B cell (primary cell): ENCODE results near the gene FTH1. TPM values are rescaled to one million over a fixed set of nuclear protein-coding genes. Genes with fewer than 3 reads are reported as not detected.
"Not testable (repeated sequence)": the region's sequence is repeated elsewhere in the genome, so short reads cannot be mapped to it uniquely, and the experiment has no call there.

Experiments used
- ATAC-seq: fragments of 200-7000 bp; cut with Tn5 transposase; one replicate; pipeline ENCODE4 v1.10.0; 2021; ENCODE audit warnings: low read depth, mild to moderate bottlenecking, moderate number of reproducible peaks, moderate library complexity
- CTCF ChIA-PET: fragments of 350-600 bp; sonication (Branson Sonifier 250); formaldehyde crosslinking; loops from one replicate; lab custom pipeline; 2021; ENCODE audit warnings: antibody characterized with exemption, inconsistent platforms; lab: Charles Lee
- POLR2A ChIA-PET: fragments of 350-600 bp; sonication (Branson Sonifier 250); formaldehyde crosslinking; loops from one replicate; lab custom pipeline; 2021; ENCODE audit warnings: antibody characterized with exemption; lab: Charles Lee
- DNase-seq: peaks from one replicate; pipeline ENCODE4 v3.0.0; 2013
- H2AFZ ChIP-seq: 2 replicates; pipeline ENCODE4 v1.6.1; 2012; ENCODE audit warnings: mild to moderate bottlenecking, low read depth, low read length; ENCODE audit not compliant: insufficient read depth, poor library complexity, severe bottlenecking
- H3K27ac ChIP-seq, 2 donors: 1 replicate in 1 of 2; 2 replicates in 1 of 2; pipeline ENCODE4 v1.5.1; 2012 to 2013; ENCODE audit warnings: low read length in 2 of 2, mild to moderate bottlenecking in 2 of 2, moderate library complexity in 1 of 2
- H3K27me3 ChIP-seq, 4 experiments: fragments of 200-600 bp in 1 of 4; sonication (generic) in 1 of 4; replicated peaks in 1 of 4; 1 replicate in 2 of 4; 2 replicates in 2 of 4; pipeline versions ENCODE4 v1.6.1 to v1.7.0; 2013 to 2016; ENCODE audit warnings: low read length in 3 of 4, mild to moderate bottlenecking in 2 of 4, mixed read lengths in 1 of 4, moderate library complexity in 1 of 4; ENCODE audit not compliant: insufficient read depth in 4 of 4, control insufficient read depth in 3 of 4; ENCODE audit errors: control extremely low read depth in 1 of 4
- H3K36me3 ChIP-seq, 2 experiments: replicated peaks in 1 of 2; 1 replicate in 1 of 2; 2 replicates in 1 of 2; pipeline versions ENCODE4 v1.6.1 to v1.7.1; 2013; ENCODE audit warnings: low read length in 1 of 2; ENCODE audit not compliant: insufficient read depth in 2 of 2, control insufficient read depth in 1 of 2; ENCODE audit errors: control extremely low read depth in 1 of 2, extremely low read depth in 1 of 2
- H3K4me1 ChIP-seq, 2 donors: fragments of 200-600 bp in 1 of 2; sonication (generic) in 1 of 2; 1 replicate in 1 of 2; 2 replicates in 1 of 2; pipeline versions ENCODE4 v1.5.1 to v1.6.1; 2013 to 2017; ENCODE audit warnings: low read length in 2 of 2; ENCODE audit not compliant: control insufficient read depth in 2 of 2, insufficient read depth in 2 of 2
- H3K4me2 ChIP-seq: replicated peaks from 2 replicates; pipeline ENCODE3; 2012; ENCODE audit warnings: mild to moderate bottlenecking, low read depth, low read length; ENCODE audit not compliant: poor library complexity, severe bottlenecking
- H3K4me3 ChIP-seq, 5 experiments: fragments of 200-600 bp in 1 of 5; sonication (generic) in 1 of 5; 1 replicate in 3 of 5; 2 replicates in 2 of 5; pipeline versions ENCODE4 v1.5.1 to v1.7.0; 2011 to 2016; ENCODE audit warnings: low read length in 4 of 5, mild to moderate bottlenecking in 4 of 5, low read depth in 2 of 5, control low read depth in 1 of 5, moderate library complexity in 1 of 5; ENCODE audit not compliant: insufficient read depth in 1 of 5; ENCODE audit errors: control extremely low read depth in 1 of 5, extremely low read depth in 1 of 5
- H3K79me2 ChIP-seq: fragments of 200-600 bp; sonication (generic); one replicate; pipeline ENCODE4 v1.6.0; 2016; ENCODE audit warnings: low read length; ENCODE audit not compliant: control insufficient read depth, insufficient read depth
- H3K9ac ChIP-seq: fragments of 200-600 bp; sonication (generic); 2 replicates; pipeline ENCODE4 v1.6.1; 2017; ENCODE audit warnings: mild to moderate bottlenecking, low read length, moderate library complexity
- H3K9me3 ChIP-seq, 3 donors: one replicate each; pipeline versions ENCODE4 v1.6.1 to v1.7.1; 2013; ENCODE audit warnings: low read length in 2 of 3; ENCODE audit not compliant: control insufficient read depth in 2 of 3, insufficient read depth in 1 of 3; ENCODE audit errors: control extremely low read depth in 1 of 3
- H4K20me1 ChIP-seq: 2 replicates; pipeline ENCODE4 v1.6.0; 2012; ENCODE audit warnings: mild to moderate bottlenecking, low read length; ENCODE audit not compliant: insufficient read depth, control insufficient read depth, poor library complexity, severe bottlenecking
- H3K27ac Mint-ChIP-seq: one replicate; pipeline ENCODE4 v1.8.0; 2021; ENCODE audit warnings: mixed read lengths
- H3K27me3 Mint-ChIP-seq: one replicate; pipeline ENCODE4 v1.8.0; 2021; ENCODE audit warnings: mixed read lengths
- H3K4me1 Mint-ChIP-seq: one replicate; pipeline ENCODE4 v1.8.0; 2021; ENCODE audit warnings: mixed read lengths
- H3K4me3 Mint-ChIP-seq: one replicate; pipeline ENCODE4 v1.8.0; 2021; ENCODE audit warnings: mixed read lengths
- H3K9me3 Mint-ChIP-seq: one replicate; pipeline ENCODE4 v1.8.0; 2022; ENCODE audit warnings: mixed read lengths; ENCODE audit not compliant: insufficient read depth
- EZH2 ChIP-seq: IDR thresholded peaks from 2 replicates; pipeline ENCODE4 v1.6.1; 2012; ENCODE audit warnings: borderline replicate concordance, low read depth, mild to moderate bottlenecking, moderate library complexity, low read length; ENCODE audit not compliant: insufficient read depth, poor library complexity, severe bottlenecking
- WGBS: methylation state at CpG from one replicate; pipeline ENCODE4 v1.1.5; 2013; ENCODE audit warnings: missing lambda C conversion rate; ENCODE audit not compliant: insufficient coverage; 5-methylcytosine and 5-hydroxymethylcytosine counted together
- intact Hi-C: fragments of 100-400 bp; cut with micrococcal nuclease; formaldehyde crosslinking; loops from one replicate; pipeline ENCODE4 v1.10.0; 2022
- polyA plus RNA-seq: library from polyadenylated mRNA; depleted of rRNA; stranded (reverse); fragments of >200 nt; gene quantifications from 2 replicates; pipeline ENCODE4 v1.2.3, GENCODE V29; 2012
- total RNA-seq, 2 donors: library from RNA; stranded (reverse); fragments of 120-200 nt in 1 of 2; gene quantifications; 1 replicate in 1 of 2; 2 replicates in 1 of 2; pipeline versions ENCODE4 v1.2.3 to v1.2.4, GENCODE V29; 2013 to 2022
- TF ChIP-seq, protein P1 (sequence below): fragments of 200-600 bp; IDR thresholded peaks from one replicate; pipeline ENCODE4 v1.8.0; 2022; ENCODE audit warnings: antibody characterized with exemption, mild to moderate bottlenecking

Gene FTH1
- total and polyA plus RNA-seq, 2 donors (not counting 1 experiment from before 2014, with no cell fraction given) = 1,136 to 1,314 TPM

DNA sequence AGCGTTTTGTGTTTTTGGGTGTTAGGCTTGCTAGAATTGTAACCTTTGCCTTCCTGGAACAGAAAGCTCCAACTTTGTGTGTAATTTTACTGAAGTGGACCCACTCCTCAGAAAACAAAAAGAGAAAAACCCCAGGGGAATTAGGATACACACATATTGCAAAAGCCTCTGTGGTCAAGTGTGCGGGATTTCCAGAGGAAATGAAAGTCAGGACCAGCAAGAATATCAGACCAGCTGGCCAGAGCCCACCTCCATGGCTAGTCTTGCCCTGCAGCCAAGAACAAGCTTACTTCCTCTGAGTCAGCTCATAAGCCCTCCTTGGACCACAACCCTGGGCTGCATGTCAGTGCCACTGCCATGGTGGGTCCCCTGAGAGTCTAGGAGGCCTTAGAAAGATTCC, 37.0 kb upstream of the FTH1 start:
- H3K79me2 ChIP-seq = no peaks in the 10 kb centered on the region
- no peaks in the 10 kb centered on the region for H3K27me3 ChIP-seq
- no CpG with 5 or more reads among the region's 2 CpGs for WGBS
- TF ChIP-seq, protein P1, sequence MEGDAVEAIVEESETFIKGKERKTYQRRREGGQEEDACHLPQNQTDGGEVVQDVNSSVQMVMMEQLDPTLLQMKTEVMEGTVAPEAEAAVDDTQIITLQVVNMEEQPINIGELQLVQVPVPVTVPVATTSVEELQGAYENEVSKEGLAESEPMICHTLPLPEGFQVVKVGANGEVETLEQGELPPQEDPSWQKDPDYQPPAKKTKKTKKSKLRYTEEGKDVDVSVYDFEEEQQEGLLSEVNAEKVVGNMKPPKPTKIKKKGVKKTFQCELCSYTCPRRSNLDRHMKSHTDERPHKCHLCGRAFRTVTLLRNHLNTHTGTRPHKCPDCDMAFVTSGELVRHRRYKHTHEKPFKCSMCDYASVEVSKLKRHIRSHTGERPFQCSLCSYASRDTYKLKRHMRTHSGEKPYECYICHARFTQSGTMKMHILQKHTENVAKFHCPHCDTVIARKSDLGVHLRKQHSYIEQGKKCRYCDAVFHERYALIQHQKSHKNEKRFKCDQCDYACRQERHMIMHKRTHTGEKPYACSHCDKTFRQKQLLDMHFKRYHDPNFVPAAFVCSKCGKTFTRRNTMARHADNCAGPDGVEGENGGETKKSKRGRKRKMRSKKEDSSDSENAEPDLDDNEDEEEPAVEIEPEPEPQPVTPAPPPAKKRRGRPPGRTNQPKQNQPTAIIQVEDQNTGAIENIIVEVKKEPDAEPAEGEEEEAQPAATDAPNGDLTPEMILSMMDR = no peak
- TF ChIP-seq EZH2 = no peak
- no peak overlapping the region for H3K4me3 Mint-ChIP-seq
- no peak overlapping the region for H3K27ac ChIP-seq
- ATAC-seq (no peak), DNase-seq (no peak)
- peaks cover 5% of the 10 kb centered on the region for H3K27me3 Mint-ChIP-seq
- CTCF ChIA-PET = no interaction called here
- H3K9me3 Mint-ChIP-seq = no peaks in the 10 kb centered on the region
- no peak overlapping the region for H3K27ac Mint-ChIP-seq
- H2AFZ ChIP-seq = no peak overlapping the region
- peaks cover 0 to 10% (median 4%) of the 10 kb centered on the region in 3 donors for H3K9me3 ChIP-seq
- no peaks in the 10 kb centered on the region for H3K36me3 ChIP-seq
- H3K4me1 Mint-ChIP-seq = no peaks in the 10 kb centered on the region
- no peak overlapping the region for H3K4me3 ChIP-seq
- H3K4me1 ChIP-seq = no peaks in the 10 kb centered on the region
- no peaks in the 10 kb centered on the region for H4K20me1 ChIP-seq
- no peak overlapping the region for H3K4me2 ChIP-seq
- no peak overlapping the region for H3K9ac ChIP-seq
- POLR2A ChIA-PET = interaction anchor here (0.5 to 0.7 kb wide), 2 partner anchors 33 to 116 kb away, joined by 4 to 5 read pairs; no protein-coding TSS in a partner anchor
- intact Hi-C loops = no loop called here

DNA sequence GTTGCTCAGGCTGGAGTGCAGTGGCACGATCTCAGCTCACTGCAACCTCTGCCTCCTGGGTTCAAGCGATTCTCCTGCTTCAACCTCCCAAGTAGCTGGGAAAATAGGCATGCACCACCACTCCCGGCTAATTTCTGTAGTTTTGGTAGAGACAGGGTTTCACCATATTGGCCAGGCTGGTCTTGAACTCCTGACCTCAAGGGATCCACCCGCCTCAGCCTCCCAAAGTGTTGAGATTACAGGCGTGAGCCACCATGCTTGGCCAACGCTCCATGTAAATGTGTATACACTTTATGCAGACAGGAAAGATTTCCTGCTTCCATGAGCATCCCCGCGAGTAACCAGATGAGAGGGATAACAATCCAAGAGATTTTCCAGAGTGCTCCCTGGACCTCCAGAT, 34.8 kb upstream of the FTH1 start:
- H3K9me3 Mint-ChIP-seq, H3K27me3 Mint-ChIP-seq, H3K4me1 ChIP-seq, H3K27me3 ChIP-seq, H3K79me2 ChIP-seq, H3K9ac ChIP-seq, H3K27ac ChIP-seq, H3K27ac Mint-ChIP-seq, CTCF ChIA-PET, H3K4me2 ChIP-seq, DNase-seq, intact Hi-C loops, H3K4me3 Mint-ChIP-seq, H3K4me1 Mint-ChIP-seq, H3K4me3 ChIP-seq, ATAC-seq, H4K20me1 ChIP-seq, H2AFZ ChIP-seq, H3K36me3 ChIP-seq, POLR2A ChIA-PET: not testable (repeated sequence)
- WGBS = 93% methylated on average over 2 of the region's 8 CpGs
- H3K9me3 ChIP-seq = peaks cover 1 to 16% (median 8%) of the 10 kb centered on the region in 3 donors
